HG02852 (cell line): ENCODE results near the gene LCN10.
"Not testable (repeated sequence)": the region's sequence is repeated elsewhere in the genome, so short reads cannot be mapped to it uniquely, and the experiment has no call there.

Experiments
- ATAC-seq: cut with Tn5 transposase; IDR thresholded peaks from one replicate; pipeline ENCODE4 v1.9.1; 2021; ENCODE audit warnings: mild to moderate bottlenecking, moderate library complexity; ENCODE audit not compliant: unreplicated experiment

Gene LCN10

GRCh38 chr9:136773386-136774044 is 30.8 kb upstream of the LCN10 start:
- no peak for ATAC-seq

- no peak for ATAC-seq
Observed at GRCh38 chr9:136771907-136772415, 29.2 kb upstream of the LCN10 start.

- no peak for ATAC-seq
Observed at GRCh38 chr9:136769710-136770191, 27.0 kb upstream of the LCN10 start.

- ATAC-seq: not testable (repeated sequence)
Observed at GRCh38 chr9:136766410-136767120, 23.8 kb upstream of the LCN10 start.

GRCh38 chr9:136765745-136766409 is 23.1 kb upstream of the LCN10 start:
- ATAC-seq: not testable (repeated sequence)

GRCh38 chr9:136765041-136765440 is 22.3 kb upstream of the LCN10 start:
- no peak for ATAC-seq

- no peak for ATAC-seq
Observed at GRCh38 chr9:136764301-136764891, 21.7 kb upstream of the LCN10 start, which contains the start of gene LCN15. Gene LCN15, minus strand, starts transcription at chr9:136764518. Its CDS starts 30 bp downstream, at chr9:136764488.

GRCh38 chr9:136763649-136764035 is 20.9 kb upstream of the LCN10 start:
- ATAC-seq: no peak

GRCh38 chr9:136762915-136763648 is 20.3 kb upstream of the LCN10 start:
- no peak for ATAC-seq

- no peak for ATAC-seq
Observed at GRCh38 chr9:136762221-136762691, 19.5 kb upstream of the LCN10 start.

- ATAC-seq: no peak
Observed at GRCh38 chr9:136761545-136761981, 18.8 kb upstream of the LCN10 start.

- ATAC-seq: not testable (repeated sequence)
Observed at GRCh38 chr9:136760834-136761544, 18.2 kb upstream of the LCN10 start.

GRCh38 chr9:136760424-136760823 is 17.7 kb upstream of the LCN10 start:
- no peak for ATAC-seq

- no peak for ATAC-seq
Observed at GRCh38 chr9:136759436-136760325, 16.9 kb upstream of the LCN10 start.

- no peak for ATAC-seq
Observed at GRCh38 chr9:136759001-136759400, 16.3 kb upstream of the LCN10 start.

GRCh38 chr9:136757751-136758140 is 15.0 kb upstream of the LCN10 start:
- no peak for ATAC-seq

GRCh38 chr9:136757328-136757727 is 14.6 kb upstream of the LCN10 start:
- ATAC-seq: no peak

- ATAC-seq: no peak
Observed at GRCh38 chr9:136756836-136757235, 14.1 kb upstream of the LCN10 start.

- no peak for ATAC-seq
Observed at GRCh38 chr9:136756134-136756438, 13.3 kb upstream of the LCN10 start.
